H1 (cell line): Measurements from ENCODE around the gene TMEM86B.

Experiments
- CTCF ChIP-seq, 3 experiments: IDR thresholded peaks; 1 replicate in 2 of 3; 2 replicates in 1 of 3; pipeline versions ENCODE4 v1.5.1 to v1.6.1; 2011; ENCODE audit warnings: low read length in 3 of 3, mild to moderate bottlenecking in 3 of 3, inconsistent platforms in 2 of 3, low read depth in 1 of 3, moderate library complexity in 1 of 3; ENCODE audit not compliant: insufficient read depth in 1 of 3; ENCODE audit errors: control extremely low read depth in 1 of 3
- EGR1 ChIP-seq: IDR thresholded peaks from 2 replicates; pipeline ENCODE4 v1.6.1; 2011; ENCODE audit warnings: low read depth, low read length, borderline replicate concordance
- KDM1A ChIP-seq: fragments of 200-600, 300-600 bp; sonication (generic); IDR thresholded peaks from 2 replicates; pipeline ENCODE4 v1.7.1; 2016; ENCODE audit warnings: mild to moderate bottlenecking, low read length, borderline replicate concordance
- POLR2A ChIP-seq, 2 experiments: IDR thresholded peaks; 1 replicate in 1 of 2; 2 replicates in 1 of 2; pipeline ENCODE4 v1.6.1; 2011; ENCODE audit warnings: low read depth in 2 of 2, low read length in 2 of 2, mild to moderate bottlenecking in 2 of 2; ENCODE audit errors: control extremely low read depth in 1 of 2
- RAD21 ChIP-seq, 2 experiments: IDR thresholded peaks in 1 of 2; conservative IDR thresholded peaks in 1 of 2; 2 replicates each; pipeline ENCODE4 v1.6.1; 2011; ENCODE audit warnings: low read depth in 2 of 2, low read length in 2 of 2, improper control_type of control experiment in 1 of 2, inconsistent platforms in 1 of 2, mild to moderate bottlenecking in 1 of 2, moderate library complexity in 1 of 2
- TCF12 ChIP-seq: IDR thresholded peaks from 2 replicates; pipeline ENCODE4 v1.6.1; 2011; ENCODE audit warnings: low read depth, mild to moderate bottlenecking, low read length
- TF ChIP-seq, protein P1 (sequence below): IDR thresholded peaks from 2 replicates; pipeline ENCODE4 v1.6.1; 2011; ENCODE audit warnings: low read length, improper control_type of control experiment

GRCh38 chr19:55256562-55257460 lies 28.2 kb upstream of the TMEM86B start:
- TF ChIP-seq, protein P1, sequence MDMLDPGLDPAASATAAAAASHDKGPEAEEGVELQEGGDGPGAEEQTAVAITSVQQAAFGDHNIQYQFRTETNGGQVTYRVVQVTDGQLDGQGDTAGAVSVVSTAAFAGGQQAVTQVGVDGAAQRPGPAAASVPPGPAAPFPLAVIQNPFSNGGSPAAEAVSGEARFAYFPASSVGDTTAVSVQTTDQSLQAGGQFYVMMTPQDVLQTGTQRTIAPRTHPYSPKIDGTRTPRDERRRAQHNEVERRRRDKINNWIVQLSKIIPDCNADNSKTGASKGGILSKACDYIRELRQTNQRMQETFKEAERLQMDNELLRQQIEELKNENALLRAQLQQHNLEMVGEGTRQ: no peak
- TF ChIP-seq RAD21 (IDR thresholded peaks at IDR 0.05 in 1 of 2, conservative IDR thresholded peaks at IDR 0.05 in 1 of 2; ENCODE audit: low read depth in 2 of 2, low read length in 2 of 2): no peak
- no peak for TF ChIP-seq CTCF (IDR thresholded peaks at IDR 0.05; ENCODE audit: control extremely low read depth in 1 of 3, insufficient read depth in 1 of 3, low read depth in 1 of 3, low read length in 3 of 3)
- TF ChIP-seq POLR2A (IDR thresholded peaks at IDR 0.05; ENCODE audit: control extremely low read depth in 1 of 2, low read depth in 2 of 2, low read length in 2 of 2): no peak
- no peak for TF ChIP-seq EGR1
- TF ChIP-seq KDM1A: no peak
- no peak for TF ChIP-seq TCF12
